ENCODE measurements around the gene REEP5. TPM values are rescaled to one million over a fixed set of nuclear protein-coding genes. Genes with fewer than 3 reads are reported as not detected.

The REEP5 gene
- total and polyA plus RNA-seq, 2 of the 8 experiments (the other 6 are each of a cell fraction or from before 2014, with no cell fraction given), result 58.3 to 94.3 TPM

DNA sequence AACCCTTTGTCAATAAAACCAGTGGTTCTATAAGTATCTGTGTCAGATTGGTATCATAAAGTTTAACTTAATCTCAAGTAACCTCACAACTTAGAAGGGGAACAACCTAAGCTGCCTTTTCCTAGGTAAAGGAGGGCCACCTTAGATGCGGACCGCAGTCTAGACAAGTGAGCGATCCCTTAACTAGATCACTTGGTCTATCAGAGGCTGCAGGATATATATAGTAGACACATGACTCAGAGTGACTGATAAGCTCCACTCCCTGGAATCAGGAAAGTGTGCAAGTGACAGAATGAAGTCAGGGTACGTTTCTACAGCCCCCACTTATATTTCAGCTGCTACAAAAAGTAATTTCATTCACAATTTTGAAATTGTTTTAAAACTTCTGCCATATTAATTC is 7.4 kb downstream of the REEP5 start:
- Histone ChIP-seq H3K4me2 (ENCODE audit: insufficient read depth in 1 of 2, low read depth in 2 of 2, low read length in 2 of 2) (no peak overlapping the region), H2BK120ac (replicated peaks; ENCODE audit: low read depth, low read length) (no peak overlapping the region), H4K8ac (ENCODE audit: extremely low read depth, insufficient read depth, low read length) (no peak overlapping the region), H3K27ac (ENCODE audit: low read depth, low read length) (no peak overlapping the region), H4K20me1 (replicated peaks in 1 of 2; ENCODE audit: control insufficient read depth in 1 of 2, insufficient read depth in 2 of 2, low read length in 2 of 2) (peaks cover 0 to 4% of the 10 kb centered on the region in 2 experiments), H3K4ac (replicated peaks; ENCODE audit: insufficient read length, low read depth, low read length) (no peak overlapping the region), H2BK20ac (ENCODE audit: low read length) (no peak overlapping the region), H3K23me2 (ENCODE audit: low read depth, low read length) (no peaks in the 10 kb centered on the region), H4K91ac (replicated peaks; ENCODE audit: insufficient read length, low read length) (no peak overlapping the region), H3K79me1 (ENCODE audit: low read depth, low read length) (no peaks in the 10 kb centered on the region; the same call in 1 of the 2 replicates), H3K14ac (ENCODE audit: insufficient read length) (no peak overlapping the region), H3K56ac (replicated peaks; ENCODE audit: insufficient read length, low read depth, low read length) (no peak overlapping the region), H3K4me1 (replicated peaks in 1 of 4; ENCODE audit: control insufficient read depth in 3 of 4, insufficient read depth in 4 of 4, low read length in 3 of 4) (no peaks in the 10 kb centered on the region), H2BK12ac (ENCODE audit: low read depth, low read length) (no peak overlapping the region), H3K36me3 (ENCODE audit: control insufficient read depth in 2 of 4, insufficient read depth in 4 of 4, low read length in 3 of 4) (peaks cover 0 to 27% (median 2%) of the 10 kb centered on the region in 4 experiments; a peak in 6 of 8 replicates), H2BK15ac (ENCODE audit: low read length) (no peak overlapping the region), H3K4me3 (ENCODE audit: extremely low read depth in 1 of 4, insufficient read depth in 2 of 4, low read depth in 3 of 4, low read length in 4 of 4) (no peak overlapping the region), H4K5ac (ENCODE audit: insufficient read length, low read depth, low read length) (no peak overlapping the region), H2AK5ac (ENCODE audit: low read depth, low read length) (no peak overlapping the region), H3K9ac (replicated peaks in 1 of 4; ENCODE audit: extremely low read depth in 1 of 4, low read depth in 3 of 4, low read length in 3 of 4) (no peak overlapping the region), H3K79me2 (ENCODE audit: control insufficient read depth in 1 of 2, insufficient read depth in 2 of 2, low read length in 2 of 2) (no peaks in the 10 kb centered on the region), H2AFZ (ENCODE audit: low read length) (no peak overlapping the region), H3K18ac (ENCODE audit: extremely low read depth, low read length) (no peak overlapping the region), H3K23ac (ENCODE audit: insufficient read length) (no peak overlapping the region), H2BK5ac (ENCODE audit: low read depth, low read length) (no peak overlapping the region), H3K27me3 (replicated peaks in 1 of 4; ENCODE audit: control insufficient read depth in 3 of 4, extremely low read depth in 1 of 4, insufficient read depth in 3 of 4, low read length in 3 of 4) (no peaks in the 10 kb centered on the region), H3K9me3 (ENCODE audit: insufficient read depth in 2 of 2, low read depth in 1 of 2, low read length in 1 of 2) (no peaks in the 10 kb centered on the region)
- FAIRE-seq, result no peak
- DNase-seq (ENCODE audit: low read depth in 1 of 2, low spot score in 2 of 2), result no peak
- CTCF ChIA-PET (ENCODE audit: partially characterized antibody), result interaction anchor here (1.4 to 2.9 kb wide), 2 partner anchors 9 to 66 kb away, joined by 6 to 11 read pairs; no protein-coding TSS in a partner anchor
- WGBS, 2 experiments (ENCODE audit: extremely low coverage in 1 of 2, insufficient coverage in 1 of 2, insufficient read length in 1 of 2, insufficient replicate concordance in 2 of 2, low coverage in 1 of 2, low lambda C conversion rate in 2 of 2, missing lambda C conversion rate in 1 of 2), result 92% methylated on average over 4 of the region's 4 CpGs; no CpG with 5 or more reads in 1 of the 2 experiments
- TF ChIP-seq KDM4A (IDR thresholded peaks at IDR 0.05; ENCODE audit: low read depth, low read length, severe bottlenecking) (no peak), JUND (IDR thresholded peaks at IDR 0.05; ENCODE audit: low read length) (no peak), RBBP5 (IDR thresholded peaks at IDR 0.05; ENCODE audit: borderline replicate concordance, low read depth, low read length) (no peak), KDM1A (IDR thresholded peaks at IDR 0.05; ENCODE audit: borderline replicate concordance, low read length) (no peak), POU5F1 (IDR thresholded peaks at IDR 0.05; ENCODE audit: low read depth, low read length) (no peak), SAP30 (IDR thresholded peaks at IDR 0.05; ENCODE audit: insufficient read depth, insufficient replicate concordance, low read length) (no peak), CBX5 (IDR thresholded peaks at IDR 0.05; ENCODE audit: low read depth, low read length) (no peak), TBP (IDR thresholded peaks at IDR 0.05; ENCODE audit: low read depth, low read length) (no peak), NRF1 (IDR thresholded peaks at IDR 0.05; ENCODE audit: low read depth, low read length) (no peak), POLR2A (IDR thresholded peaks at IDR 0.05; ENCODE audit: control extremely low read depth in 1 of 2, low read depth in 2 of 2, low read length in 2 of 2) (no peak), TCF12 (IDR thresholded peaks at IDR 0.05; ENCODE audit: low read depth, low read length) (no peak)
- TF ChIP-seq, protein P1, sequence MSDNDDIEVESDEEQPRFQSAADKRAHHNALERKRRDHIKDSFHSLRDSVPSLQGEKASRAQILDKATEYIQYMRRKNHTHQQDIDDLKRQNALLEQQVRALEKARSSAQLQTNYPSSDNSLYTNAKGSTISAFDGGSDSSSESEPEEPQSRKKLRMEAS (IDR thresholded peaks at IDR 0.05), result no peak
- POLR2A ChIA-PET (ENCODE audit: partially characterized antibody), result no interaction called here
